Measurements from ENCODE around the gene SLCO1B1. TPM values are rescaled to one million over a fixed set of nuclear protein-coding genes. Genes with fewer than 3 reads are reported as not detected.

Gene SLCO1B1
- total RNA-seq, 4 donors from 2014 or later: not detected

GRCh38 chr12:21264232-21264631 lies 133.2 kb downstream of the SLCO1B1 start:
- no peak for DNase-seq (ENCODE audit: low spot score in 2 of 2)
- intact Hi-C loops (cut with DNase I; ENCODE audit: low total_unique reads): no loop called here
- H3K4me3 ChIP-seq (ENCODE audit: low read depth, poor library complexity, severe bottlenecking): no peak overlapping the region
- no peak for TF ChIP-seq POLR2A (IDR thresholded peaks at IDR 0.05)
- TF ChIP-seq CTCF (IDR thresholded peaks at IDR 0.05): no peak

- DNase-seq (ENCODE audit: low spot score in 2 of 2): no peak
- WGBS, 2 donors: 47 to 50% methylated on average over 4 of the region's 4 CpGs
- H3K4me3 ChIP-seq (ENCODE audit: low read depth, poor library complexity, severe bottlenecking): no peak overlapping the region
- TF ChIP-seq POLR2A (IDR thresholded peaks at IDR 0.05) (no peak), CTCF (IDR thresholded peaks at IDR 0.05) (no peak)
- intact Hi-C loops (cut with DNase I; ENCODE audit: low total_unique reads): no loop called here
Observed at GRCh38 chr12:21265932-21266331, 134.9 kb downstream of the SLCO1B1 start.

GRCh38 chr12:21276826-21277225 lies 145.8 kb downstream of the SLCO1B1 start:
- WGBS, 2 donors: 79 to 86% methylated on average over 2 of the region's 2 CpGs
- no peak overlapping the region for H3K4me3 ChIP-seq (ENCODE audit: low read depth, poor library complexity, severe bottlenecking)
- TF ChIP-seq POLR2A (IDR thresholded peaks at IDR 0.05): no peak
- TF ChIP-seq CTCF (IDR thresholded peaks at IDR 0.05): no peak
- intact Hi-C loops (cut with DNase I; ENCODE audit: low total_unique reads): no loop called here
- no peak for DNase-seq (ENCODE audit: low spot score in 2 of 2)

Other genes with a start within 250 kb of the SLCO1B1 start
- under 1 TPM in 1 of 4 donors, not detected in 3; 0.04 TPM for gene SLCO1A2, start 203.7 kb downstream of the SLCO1B1 start, total RNA-seq
- not detected for gene IAPP, start 241.7 kb downstream of the SLCO1B1 start, total RNA-seq

Data from lower leg skin (tissue), 4 donors.